ENCODE measurements around the gene RTCB.
"Not testable (repeated sequence)": the region's sequence is repeated elsewhere in the genome, so short reads cannot be mapped to it uniquely, and the experiment has no call there.

RTCB gene

DNA sequence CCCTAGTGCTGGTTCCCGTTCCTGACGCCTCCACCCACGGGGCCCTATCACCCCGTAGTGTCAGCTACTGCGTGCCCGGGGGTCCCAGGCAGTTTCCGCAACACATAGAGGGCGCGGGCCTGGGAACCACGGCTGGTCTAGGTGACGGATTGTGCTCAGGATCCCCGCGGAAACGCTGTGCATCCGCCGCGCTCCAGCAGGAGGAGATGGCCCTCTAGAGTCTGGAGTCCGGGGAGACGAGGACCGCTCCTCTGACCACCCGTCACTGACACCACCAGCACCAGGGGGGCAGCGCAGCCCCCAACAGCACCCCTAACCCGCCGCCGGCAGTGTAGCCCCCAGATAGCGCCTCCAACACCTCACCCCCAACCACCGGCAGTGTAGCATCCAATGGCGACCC, 58.8 kb downstream of the RTCB start:
- no peaks in the 10 kb centered on the region for H3K9me3 ChIP-seq
- no peak for DNase-seq
- peaks cover 6% of the 10 kb centered on the region for H3K27me3 ChIP-seq
- H3K4me1 ChIP-seq, result no peaks in the 10 kb centered on the region
- TF ChIP-seq, protein P1, sequence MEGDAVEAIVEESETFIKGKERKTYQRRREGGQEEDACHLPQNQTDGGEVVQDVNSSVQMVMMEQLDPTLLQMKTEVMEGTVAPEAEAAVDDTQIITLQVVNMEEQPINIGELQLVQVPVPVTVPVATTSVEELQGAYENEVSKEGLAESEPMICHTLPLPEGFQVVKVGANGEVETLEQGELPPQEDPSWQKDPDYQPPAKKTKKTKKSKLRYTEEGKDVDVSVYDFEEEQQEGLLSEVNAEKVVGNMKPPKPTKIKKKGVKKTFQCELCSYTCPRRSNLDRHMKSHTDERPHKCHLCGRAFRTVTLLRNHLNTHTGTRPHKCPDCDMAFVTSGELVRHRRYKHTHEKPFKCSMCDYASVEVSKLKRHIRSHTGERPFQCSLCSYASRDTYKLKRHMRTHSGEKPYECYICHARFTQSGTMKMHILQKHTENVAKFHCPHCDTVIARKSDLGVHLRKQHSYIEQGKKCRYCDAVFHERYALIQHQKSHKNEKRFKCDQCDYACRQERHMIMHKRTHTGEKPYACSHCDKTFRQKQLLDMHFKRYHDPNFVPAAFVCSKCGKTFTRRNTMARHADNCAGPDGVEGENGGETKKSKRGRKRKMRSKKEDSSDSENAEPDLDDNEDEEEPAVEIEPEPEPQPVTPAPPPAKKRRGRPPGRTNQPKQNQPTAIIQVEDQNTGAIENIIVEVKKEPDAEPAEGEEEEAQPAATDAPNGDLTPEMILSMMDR (IDR thresholded peaks at IDR 0.05; ENCODE audit: low read depth, low read length), result no peak
- no peaks in the 10 kb centered on the region for H3K36me3 ChIP-seq
- H3K4me3 ChIP-seq (ENCODE audit: low read depth, low read length), result no peak overlapping the region

DNA sequence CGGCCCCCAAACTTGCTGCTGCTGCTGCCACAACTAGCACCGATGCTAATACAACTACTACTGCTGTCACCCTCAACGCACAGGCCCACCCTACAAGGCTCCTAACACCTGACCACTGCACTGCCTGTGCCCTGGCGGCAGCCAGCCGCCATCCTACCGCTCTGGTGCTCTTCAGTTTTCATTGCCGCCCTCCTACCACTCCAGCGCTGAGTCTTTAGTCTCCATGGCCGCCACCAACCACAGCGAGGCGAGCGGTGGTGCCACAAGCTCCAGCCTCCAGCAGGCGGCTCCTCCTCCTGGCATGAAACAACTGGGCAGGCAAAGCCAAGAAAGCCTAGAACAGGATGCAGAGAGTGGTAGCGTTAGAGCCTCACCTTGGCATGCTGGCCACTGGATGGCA, 59.4 kb downstream of the RTCB start:
- TF ChIP-seq, protein P1 (IDR thresholded peaks at IDR 0.05; ENCODE audit: low read depth, low read length), result no peak

DNA sequence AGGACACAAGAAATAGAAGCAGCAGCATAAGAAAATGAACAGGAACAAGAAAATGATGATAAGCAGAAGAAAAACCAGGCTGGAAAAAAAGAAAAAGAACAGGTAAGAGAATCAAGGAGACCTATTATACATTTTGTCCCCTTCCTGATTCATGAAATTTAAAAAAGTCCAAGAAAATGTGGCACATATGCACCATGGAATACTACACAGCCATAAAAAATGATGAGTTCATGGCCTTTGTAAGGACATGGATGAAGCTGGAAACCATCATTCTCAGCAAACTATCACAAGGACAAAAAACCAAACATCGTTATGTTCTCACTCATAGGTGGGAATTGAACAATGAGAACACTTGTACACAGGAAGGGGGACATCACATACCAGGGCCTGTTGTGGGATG, 60.2 kb downstream of the RTCB start:
- DNase-seq; H3K4me1 ChIP-seq; H3K27me3 ChIP-seq; H3K9me3 ChIP-seq; H3K36me3 ChIP-seq; H3K4me3 ChIP-seq (ENCODE audit: low read depth, low read length): not testable (repeated sequence)

More for the DNA sequence above, 59.4 kb downstream of the RTCB start:
- H3K4me1 ChIP-seq, result no peaks in the 10 kb centered on the region
- no peak for DNase-seq
- H3K4me3 ChIP-seq (ENCODE audit: low read depth, low read length), result no peak overlapping the region
- no peaks in the 10 kb centered on the region for H3K36me3 ChIP-seq
- no peaks in the 10 kb centered on the region for H3K9me3 ChIP-seq
- H3K27me3 ChIP-seq, result peaks cover 6% of the 10 kb centered on the region

- TF ChIP-seq, protein P1 (IDR thresholded peaks at IDR 0.05; ENCODE audit: low read depth, low read length), result no peak
- H3K27me3 ChIP-seq, result peaks cover 22% of the 10 kb centered on the region
- H3K4me1 ChIP-seq, result no peaks in the 10 kb centered on the region
- DNase-seq, result no peak
- H3K36me3 ChIP-seq, result no peaks in the 10 kb centered on the region
- H3K4me3 ChIP-seq (ENCODE audit: low read depth, low read length), result no peak overlapping the region
- no peaks in the 10 kb centered on the region for H3K9me3 ChIP-seq
Measured at GRCh38 chr22:32348031-32348611, 63.9 kb downstream of the RTCB start.

DNA sequence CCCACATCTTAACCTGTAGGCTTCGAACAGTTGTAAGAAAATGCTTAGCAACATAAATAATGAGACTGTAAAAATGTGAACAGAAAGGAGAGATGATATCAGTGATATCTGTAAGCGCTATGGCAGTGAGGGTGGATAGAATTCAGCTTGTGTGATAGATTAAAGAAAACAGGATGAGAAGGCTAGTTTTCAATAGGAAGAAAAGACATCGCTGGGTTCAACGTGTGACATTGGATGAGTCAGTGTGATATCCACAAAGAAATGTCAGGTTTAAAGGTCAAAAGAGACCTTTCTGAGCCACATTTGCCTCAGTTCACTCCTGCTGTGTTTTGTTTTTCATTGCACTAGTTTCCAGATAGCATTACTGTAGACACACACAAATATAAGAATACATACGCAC, 68.1 kb downstream of the RTCB start:
- H3K9me3 ChIP-seq, result no peaks in the 10 kb centered on the region; the same call in 1 of the 2 replicates

DNA sequence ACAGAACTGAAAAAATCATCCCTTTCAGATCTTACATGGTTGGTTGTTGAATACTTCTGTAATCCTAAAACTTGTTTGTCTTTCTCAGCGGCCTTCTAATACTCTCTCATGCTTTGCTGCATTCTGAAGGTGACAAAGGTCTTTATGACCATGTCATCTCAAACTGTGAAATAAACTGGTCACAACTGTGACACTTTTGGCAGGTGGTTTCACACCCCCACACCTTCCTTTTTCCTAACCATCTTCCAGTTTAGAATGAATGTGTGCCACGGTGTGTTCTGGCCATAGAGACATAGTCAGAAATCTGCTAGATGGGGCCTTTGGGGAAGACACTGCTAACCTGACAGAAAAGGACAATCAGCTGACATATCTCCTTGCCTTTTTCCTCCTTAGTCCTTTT, 69.1 kb downstream of the RTCB start:
- Histone ChIP-seq H3K4me1 (no peaks in the 10 kb centered on the region), H3K27me3 (peaks cover 21% of the 10 kb centered on the region), H3K36me3 (no peaks in the 10 kb centered on the region), H3K9me3 (no peaks in the 10 kb centered on the region; the same call in 1 of the 2 replicates), H3K4me3 (ENCODE audit: low read depth, low read length) (no peak overlapping the region)
- TF ChIP-seq, protein P1 (IDR thresholded peaks at IDR 0.05; ENCODE audit: low read depth, low read length), result no peak
- DNase-seq, result no peak

More for the DNA sequence above, 68.1 kb downstream of the RTCB start:
- peaks cover 23% of the 10 kb centered on the region for H3K27me3 ChIP-seq
- no peak overlapping the region for H3K4me3 ChIP-seq (ENCODE audit: low read depth, low read length)
- DNase-seq, result no peak
- H3K4me1 ChIP-seq, result no peaks in the 10 kb centered on the region
- TF ChIP-seq, protein P1 (IDR thresholded peaks at IDR 0.05; ENCODE audit: low read depth, low read length), result no peak
- H3K36me3 ChIP-seq, result no peaks in the 10 kb centered on the region
